GM12891 (cell line): Measurements from ENCODE around the gene PTPRN2.

Source experiments
- PAX5 ChIP-seq: IDR thresholded peaks from 2 replicates; pipeline ENCODE4 v1.6.1; 2011; ENCODE audit warnings: low read length, moderate library complexity, mild to moderate bottlenecking; ENCODE audit not compliant: insufficient read depth, severe bottlenecking
- POLR2A ChIP-seq: IDR thresholded peaks from 2 replicates; pipeline ENCODE4 v1.6.1; 2011; ENCODE audit warnings: low read depth, low read length, control low read depth
- POLR2AphosphoS5 ChIP-seq: IDR thresholded peaks from 2 replicates; pipeline ENCODE4 v1.6.1; 2011; ENCODE audit warnings: low read depth, low read length, control low read depth
- POU2F2 ChIP-seq: IDR thresholded peaks from 2 replicates; pipeline ENCODE4 v1.6.1; 2011; ENCODE audit warnings: low read depth, mild to moderate bottlenecking, control low read depth, low read length, moderate library complexity
- SPI1 ChIP-seq: IDR thresholded peaks from 2 replicates; pipeline ENCODE4 v1.6.1; 2011; ENCODE audit warnings: low read depth, low read length, control low read depth
- TAF1 ChIP-seq: IDR thresholded peaks from 2 replicates; pipeline ENCODE4 v1.6.1; 2011; ENCODE audit warnings: low read depth, low read length, control low read depth

- no peak for TF ChIP-seq POLR2A
- no peak for TF ChIP-seq POLR2AphosphoS5
- TF ChIP-seq TAF1, result no peak
- no peak for TF ChIP-seq POU2F2
- no peak for TF ChIP-seq SPI1
- TF ChIP-seq PAX5, result no peak
Measured at GRCh38 chr7:158142657-158143056, 445.0 kb downstream of the PTPRN2 start.
